HL-60/S4 treated with retinoic acid at 250 ng/mL for 4 days and 3 days (cell line): Measurements from ENCODE around the gene OR2B2.

Experiments used
- in situ Hi-C: fragments of 300-500 bp; cut with MboI; formaldehyde crosslinking; loops from 2 replicates; pipeline ENCODE4 v1.7.0; 2022; ENCODE audit warnings: low sequenced_read_pairs

OR2B2 gene

GRCh38 chr6:27870291-27870870 is 41.8 kb downstream of the OR2B2 start:
- in situ Hi-C loops = loop anchor here (25.0 kb wide), 1 partner anchor 1833 kb away; a partner anchor contains a TSS

- in situ Hi-C loops = loop anchor here (25.0 kb wide), 1 partner anchor 1831 kb away; a partner anchor contains a TSS
Observed at GRCh38 chr6:27868311-27868710, 43.9 kb downstream of the OR2B2 start.

GRCh38 chr6:27867945-27868300 is 44.3 kb downstream of the OR2B2 start:
- in situ Hi-C loops = loop anchor here (25.0 kb wide), 1 partner anchor 1831 kb away; a partner anchor contains a TSS

- in situ Hi-C loops = loop anchor here (25.0 kb wide), 1 partner anchor 1830 kb away; a partner anchor contains a TSS
Observed at GRCh38 chr6:27867051-27867944, 44.9 kb downstream of the OR2B2 start.

- in situ Hi-C loops = loop anchor here (25.0 kb wide), 1 partner anchor 1829 kb away; a partner anchor contains a TSS
Observed at GRCh38 chr6:27866357-27867050, 45.7 kb downstream of the OR2B2 start.

GRCh38 chr6:27865850-27866356 is 46.3 kb downstream of the OR2B2 start:
- in situ Hi-C loops = loop anchor here (25.0 kb wide), 1 partner anchor 1829 kb away; a partner anchor contains a TSS

GRCh38 chr6:27864906-27865849 is 47.0 kb downstream of the OR2B2 start:
- in situ Hi-C loops = loop anchor here (25.0 kb wide), 1 partner anchor 1828 kb away; a partner anchor contains a TSS

GRCh38 chr6:27863962-27864905 is 48.0 kb downstream of the OR2B2 start:
- in situ Hi-C loops = loop anchor here (25.0 kb wide), 1 partner anchor 1827 kb away; a partner anchor contains a TSS

- in situ Hi-C loops = loop anchor here (25.0 kb wide), 1 partner anchor 1825 kb away; a partner anchor contains a TSS
Observed at GRCh38 chr6:27862396-27863066, 49.7 kb downstream of the OR2B2 start.

GRCh38 chr6:27861861-27862260 is 50.3 kb downstream of the OR2B2 start:
- in situ Hi-C loops = loop anchor here (25.0 kb wide), 1 partner anchor 1825 kb away; a partner anchor contains a TSS

- in situ Hi-C loops = loop anchor here (25.0 kb wide), 1 partner anchor 1824 kb away; a partner anchor contains a TSS
Observed at GRCh38 chr6:27861276-27861840, 50.8 kb downstream of the OR2B2 start.
